H9 (cell line): Measurements from ENCODE around the gene NFE2L2. TPM values are rescaled to one million over a fixed set of nuclear protein-coding genes. Genes with fewer than 3 reads are reported as not detected.

Experiments
- DNase-seq: peaks from one replicate; pipeline ENCODE4 v3.0.0-alpha.2; 2017
- H2AFZ ChIP-seq: one replicate; pipeline ENCODE4 v1.6.1; 2013; ENCODE audit warnings: mild to moderate bottlenecking, low read length, control low read depth, moderate library complexity
- H2AK5ac ChIP-seq: 2 replicates; pipeline ENCODE4 v1.6.1; 2013; ENCODE audit warnings: low read length, control low read depth, mixed read lengths; ENCODE audit not compliant: insufficient read length
- H2BK120ac ChIP-seq: one replicate; pipeline ENCODE4 v1.6.1; 2013; ENCODE audit warnings: low read depth, mild to moderate bottlenecking, low read length, control low read depth, inconsistent platforms; ENCODE audit not compliant: poor library complexity, severe bottlenecking
- H2BK12ac ChIP-seq: 2 replicates; pipeline ENCODE4 v1.6.1; 2013; ENCODE audit warnings: low read length, control low read depth, mixed read lengths, low read depth; ENCODE audit not compliant: insufficient read length
- H2BK15ac ChIP-seq: 2 replicates; pipeline ENCODE4 v1.6.1; 2013; ENCODE audit warnings: low read depth, low read length, control low read depth
- H2BK20ac ChIP-seq: one replicate; pipeline ENCODE4 v1.6.1; 2013; ENCODE audit warnings: low read depth, mild to moderate bottlenecking, low read length, control low read depth, inconsistent platforms; ENCODE audit not compliant: poor library complexity, severe bottlenecking
- H2BK5ac ChIP-seq: 2 replicates; pipeline ENCODE4 v1.6.1; 2013; ENCODE audit warnings: low read length, control low read depth, mixed read lengths; ENCODE audit not compliant: insufficient read length
- H3K14ac ChIP-seq: 2 replicates; pipeline ENCODE4 v1.6.1; 2013; ENCODE audit warnings: low read length, control low read depth; ENCODE audit not compliant: insufficient read depth
- H3K18ac ChIP-seq: 2 replicates; pipeline ENCODE4 v1.6.1; 2013; ENCODE audit warnings: low read depth, mild to moderate bottlenecking, mixed read lengths, low read length, control low read depth; ENCODE audit not compliant: insufficient read length
- H3K23ac ChIP-seq: 2 replicates; pipeline ENCODE4 v1.6.1; 2013; ENCODE audit warnings: low read length, control low read depth, mixed read lengths, low read depth; ENCODE audit not compliant: insufficient read length
- H3K23me2 ChIP-seq: 2 replicates; pipeline ENCODE4 v1.6.1; 2013; ENCODE audit warnings: low read depth, mild to moderate bottlenecking, mixed read lengths, low read length, control low read depth; ENCODE audit not compliant: insufficient read length, poor library complexity, severe bottlenecking
- H3K27ac ChIP-seq: 2 replicates; pipeline ENCODE4 v1.5.1; 2013; ENCODE audit warnings: low read length, control low read depth, mixed read lengths, low read depth; ENCODE audit not compliant: insufficient read length
- H3K27me3 ChIP-seq: 2 replicates; pipeline ENCODE4 v1.6.1; 2013; ENCODE audit warnings: low read length, control low read depth, inconsistent platforms; ENCODE audit not compliant: insufficient read depth
- H3K4ac ChIP-seq: 2 replicates; pipeline ENCODE4 v1.6.1; 2013; ENCODE audit warnings: low read depth, mild to moderate bottlenecking, control low read depth, inconsistent platforms, low read length, moderate library complexity
- H3K4me1 ChIP-seq: 2 replicates; pipeline ENCODE4 v1.6.1; 2013; ENCODE audit warnings: low read length, control low read depth, inconsistent platforms; ENCODE audit not compliant: insufficient read depth
- H3K4me2 ChIP-seq: 2 replicates; pipeline ENCODE4 v1.6.1; 2013; ENCODE audit warnings: low read length, control low read depth, mixed read lengths; ENCODE audit not compliant: insufficient read length, insufficient read depth
- H3K56ac ChIP-seq: 2 replicates; pipeline ENCODE4 v1.6.1; 2013; ENCODE audit warnings: low read depth, mild to moderate bottlenecking, mixed read lengths, low read length, control low read depth; ENCODE audit not compliant: insufficient read length
- H3K79me1 ChIP-seq: 2 replicates; pipeline ENCODE4 v1.6.1; 2013; ENCODE audit warnings: low read depth, mild to moderate bottlenecking, moderate library complexity, low read length, control low read depth, inconsistent platforms; ENCODE audit not compliant: insufficient read depth, poor library complexity, severe bottlenecking
- H3K79me2 ChIP-seq: 2 replicates; pipeline ENCODE4 v1.6.1; 2013; ENCODE audit warnings: low read length, control low read depth, inconsistent platforms; ENCODE audit not compliant: insufficient read depth
- H3K9ac ChIP-seq: 2 replicates; pipeline ENCODE4 v1.6.1; 2013; ENCODE audit warnings: low read length, control low read depth, mixed read lengths; ENCODE audit not compliant: insufficient read length; ENCODE audit errors: extremely low read depth
- H3K9me3 ChIP-seq: one replicate; pipeline ENCODE4 v1.6.1; 2013; ENCODE audit warnings: low read depth, low read length, inconsistent platforms; ENCODE audit not compliant: control insufficient read depth
- H3T11ph ChIP-seq: one replicate; pipeline ENCODE4 v1.6.1; 2013; ENCODE audit warnings: mild to moderate bottlenecking, low read length, control low read depth, inconsistent platforms
- H4K20me1 ChIP-seq: one replicate; pipeline ENCODE4 v1.6.1; 2013; ENCODE audit not compliant: control insufficient read depth, insufficient read length, insufficient read depth
- H4K5ac ChIP-seq: 2 replicates; pipeline ENCODE4 v1.6.1; 2013; ENCODE audit warnings: low read depth, mild to moderate bottlenecking, mixed read lengths, low read length, control low read depth; ENCODE audit not compliant: insufficient read length
- H4K8ac ChIP-seq: replicated peaks from 2 replicates; pipeline ENCODE4 v1.6.1; 2013; ENCODE audit warnings: low read length, control low read depth, mixed read lengths, low read depth; ENCODE audit not compliant: insufficient read length
- H4K91ac ChIP-seq: 2 replicates; pipeline ENCODE4 v1.6.1; 2013; ENCODE audit warnings: low read depth, mild to moderate bottlenecking, moderate library complexity, mixed read lengths, low read length, control low read depth; ENCODE audit not compliant: insufficient read length
- H3K27ac Mint-ChIP-seq, 3 experiments: 2 replicates in 2 of 3; 3 replicates in 1 of 3; pipeline ENCODE4 v1.8.0; 2020 to 2021; ENCODE audit warnings: mixed read lengths in 3 of 3, mild to moderate bottlenecking in 1 of 3, moderate library complexity in 1 of 3
- H3K27me3 Mint-ChIP-seq: 2 replicates; pipeline ENCODE4 v1.8.0; 2021; ENCODE audit warnings: low read depth, mild to moderate bottlenecking, moderate library complexity, mixed read lengths
- H3K36me3 Mint-ChIP-seq, 3 experiments: 2 replicates in 2 of 3; 3 replicates in 1 of 3; pipeline ENCODE4 v1.8.0; 2020 to 2021; ENCODE audit warnings: low read depth in 3 of 3, mixed read lengths in 3 of 3; ENCODE audit not compliant: insufficient read depth in 1 of 3
- H3K4me1 Mint-ChIP-seq, 2 experiments: 2 replicates each; pipeline ENCODE4 v1.8.0; 2020; ENCODE audit warnings: mixed read lengths in 2 of 2
- H3K4me3 Mint-ChIP-seq, 2 experiments: 2 replicates in 1 of 2; 3 replicates in 1 of 2; pipeline ENCODE4 v1.8.0; 2020 to 2021; ENCODE audit warnings: mild to moderate bottlenecking in 2 of 2, mixed read lengths in 2 of 2, moderate library complexity in 1 of 2
- H3K9me3 Mint-ChIP-seq, 2 experiments: 2 replicates in 1 of 2; 3 replicates in 1 of 2; pipeline ENCODE4 v1.8.0; 2020; ENCODE audit warnings: mild to moderate bottlenecking in 2 of 2, mixed read lengths in 2 of 2, moderate library complexity in 1 of 2
- CTCF ChIP-seq: fragments of 200-600 bp; sonication (generic); conservative IDR thresholded peaks from 3 replicates; pipeline ENCODE4 v1.8.0; 2021; ENCODE audit warnings: antibody characterized with exemption, mild to moderate bottlenecking
- WGBS: extraction: QIAGEN DNeasy Blood & Tissue Kit; methylation state at CpG from one replicate; pipeline ENCODE4 v1.1.7; 2013; ENCODE audit warnings: missing lambda C conversion rate, low lambda C conversion rate, mixed read lengths; ENCODE audit not compliant: insufficient read length; ENCODE audit errors: extremely low coverage; 5-methylcytosine and 5-hydroxymethylcytosine counted together
- total RNA-seq: library from RNA; stranded (reverse); gene quantifications from 2 replicates; pipeline ENCODE4 v1.2.1, GENCODE V29; 2021

The NFE2L2 gene
- total RNA-seq, 1 experiment from 2014 or later: 42.5 TPM

- Mint-ChIP-seq H3K4me3 (no peak overlapping the region), H3K27me3 (peaks cover 4% of the 10 kb centered on the region), H3K4me1 (no peaks in the 10 kb centered on the region), H3K27ac (no peak overlapping the region), H3K36me3 (no peaks in the 10 kb centered on the region), H3K9me3 (no peaks in the 10 kb centered on the region)
- Histone ChIP-seq H3K4me2 (no peak overlapping the region), H3K23me2 (no peaks in the 10 kb centered on the region), H3K27ac (no peak overlapping the region), H2BK15ac (no peak overlapping the region), H2BK12ac (no peak overlapping the region), H3K23ac (no peak overlapping the region), H3K79me1 (no peaks in the 10 kb centered on the region), H4K91ac (no peak overlapping the region), H4K8ac (no peak overlapping the region), H4K5ac (no peak overlapping the region), H3T11ph (no peak overlapping the region), H3K27me3 (no peaks in the 10 kb centered on the region), H2BK5ac (no peak overlapping the region), H3K56ac (no peak overlapping the region), H3K9ac (no peak overlapping the region), H3K18ac (no peak overlapping the region), H2AK5ac (no peak overlapping the region), H2BK120ac (no peak overlapping the region), H3K14ac (no peak overlapping the region), H3K4ac (no peak overlapping the region), H2AFZ (no peak overlapping the region), H3K9me3 (no peaks in the 10 kb centered on the region), H4K20me1 (no peaks in the 10 kb centered on the region), H3K79me2 (no peaks in the 10 kb centered on the region), H3K4me1 (no peaks in the 10 kb centered on the region), H2BK20ac (no peak overlapping the region)
- no peak for TF ChIP-seq CTCF
- DNase-seq: no peak
- no CpG with 5 or more reads among the region's 2 CpGs for WGBS
Observed at GRCh38 chr2:177302552-177302951, 38.0 kb upstream of the NFE2L2 start.
